ENCODE results near the gene GCN1.

DNA sequence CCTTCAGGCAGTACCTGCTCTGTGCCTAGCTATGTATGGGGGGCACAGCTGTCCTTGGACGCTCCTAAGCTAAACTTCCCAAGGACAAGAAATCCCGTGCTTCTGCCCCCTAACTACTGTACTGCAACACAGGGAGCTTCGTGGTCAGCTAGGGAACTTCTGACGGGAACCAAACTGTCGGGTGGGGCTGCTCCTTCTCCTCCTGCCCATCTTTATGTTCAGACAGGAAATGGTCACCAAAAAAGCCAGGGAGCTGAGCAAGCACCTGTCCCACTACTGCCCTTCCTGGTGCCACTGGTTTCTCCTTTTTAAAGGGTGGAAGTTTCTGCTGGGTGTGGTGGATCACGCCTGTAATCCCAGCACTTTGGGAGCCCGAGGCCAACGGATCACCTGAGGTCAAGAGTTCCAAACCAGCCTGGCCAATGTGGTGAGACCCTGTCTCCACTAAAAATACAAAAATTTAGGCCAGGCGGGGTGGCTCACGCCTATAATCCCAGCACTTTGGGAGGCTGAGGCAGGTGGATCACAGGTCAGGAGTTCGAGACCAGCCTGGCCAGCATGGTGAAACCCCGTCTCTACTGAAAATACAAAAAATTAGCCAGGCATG, 44.4 kb upstream of the GCN1 start:
- TF ChIP-seq POLR2A (IDR thresholded peaks at IDR 0.05): no peak
- TF ChIP-seq, protein P1, sequence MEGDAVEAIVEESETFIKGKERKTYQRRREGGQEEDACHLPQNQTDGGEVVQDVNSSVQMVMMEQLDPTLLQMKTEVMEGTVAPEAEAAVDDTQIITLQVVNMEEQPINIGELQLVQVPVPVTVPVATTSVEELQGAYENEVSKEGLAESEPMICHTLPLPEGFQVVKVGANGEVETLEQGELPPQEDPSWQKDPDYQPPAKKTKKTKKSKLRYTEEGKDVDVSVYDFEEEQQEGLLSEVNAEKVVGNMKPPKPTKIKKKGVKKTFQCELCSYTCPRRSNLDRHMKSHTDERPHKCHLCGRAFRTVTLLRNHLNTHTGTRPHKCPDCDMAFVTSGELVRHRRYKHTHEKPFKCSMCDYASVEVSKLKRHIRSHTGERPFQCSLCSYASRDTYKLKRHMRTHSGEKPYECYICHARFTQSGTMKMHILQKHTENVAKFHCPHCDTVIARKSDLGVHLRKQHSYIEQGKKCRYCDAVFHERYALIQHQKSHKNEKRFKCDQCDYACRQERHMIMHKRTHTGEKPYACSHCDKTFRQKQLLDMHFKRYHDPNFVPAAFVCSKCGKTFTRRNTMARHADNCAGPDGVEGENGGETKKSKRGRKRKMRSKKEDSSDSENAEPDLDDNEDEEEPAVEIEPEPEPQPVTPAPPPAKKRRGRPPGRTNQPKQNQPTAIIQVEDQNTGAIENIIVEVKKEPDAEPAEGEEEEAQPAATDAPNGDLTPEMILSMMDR (IDR thresholded peaks at IDR 0.05): no peak
